Stimulated activated CD4-positive, alpha-beta T cell treated with anti-CD3 and anti-CD28 coated beads, Interleukin-2, amount 100 ng/mL, for 48 hours (primary cell): ENCODE measurements around the gene CHAF1B.

ENCODE experiments used
- DNase-seq, 2 donors: peaks; one replicate each; pipeline ENCODE4 v3.0.0-alpha.2; 2020

The CHAF1B gene

GRCh38 chr21:36429947-36430546 lies 44.9 kb downstream of the CHAF1B start:
- DNase-seq = peak; percentile 62 to 69

- DNase-seq = no peak
Observed at GRCh38 chr21:36430841-36431240, 45.6 kb downstream of the CHAF1B start.

- no peak for DNase-seq
Observed at GRCh38 chr21:36431252-36431651, 46.1 kb downstream of the CHAF1B start.

- DNase-seq = no peak
Observed at GRCh38 chr21:36433059-36433709, 48.0 kb downstream of the CHAF1B start.

GRCh38 chr21:36434144-36434543 lies 49.0 kb downstream of the CHAF1B start:
- no peak for DNase-seq

GRCh38 chr21:36436829-36437744 lies 51.9 kb downstream of the CHAF1B start:
- DNase-seq = no peak

GRCh38 chr21:36437745-36438128 lies 52.5 kb downstream of the CHAF1B start:
- no peak for DNase-seq

GRCh38 chr21:36441715-36442114 lies 56.5 kb downstream of the CHAF1B start:
- no peak for DNase-seq

- no peak for DNase-seq
Observed at GRCh38 chr21:36446301-36446700, 61.1 kb downstream of the CHAF1B start.

- no peak for DNase-seq
Observed at GRCh38 chr21:36450511-36450910, 65.3 kb downstream of the CHAF1B start.

GRCh38 chr21:36451506-36451905 lies 66.3 kb downstream of the CHAF1B start:
- no peak for DNase-seq

GRCh38 chr21:36452281-36452825 lies 67.2 kb downstream of the CHAF1B start:
- no peak for DNase-seq

GRCh38 chr21:36454093-36454531 lies 68.9 kb downstream of the CHAF1B start:
- DNase-seq = no peak

GRCh38 chr21:36454706-36455105 lies 69.5 kb downstream of the CHAF1B start:
- no peak for DNase-seq

GRCh38 chr21:36456729-36457414 lies 71.7 kb downstream of the CHAF1B start:
- no peak for DNase-seq

GRCh38 chr21:36459098-36459497 lies 73.9 kb downstream of the CHAF1B start:
- DNase-seq = no peak

- no peak for DNase-seq
Observed at GRCh38 chr21:36460866-36461265, 75.7 kb downstream of the CHAF1B start.

- no peak for DNase-seq
Observed at GRCh38 chr21:36461277-36461917, 76.2 kb downstream of the CHAF1B start.

- no peak for DNase-seq
Observed at GRCh38 chr21:36461918-36462486, 76.8 kb downstream of the CHAF1B start.

- DNase-seq = no peak
Observed at GRCh38 chr21:36463204-36463603, 78.0 kb downstream of the CHAF1B start.

GRCh38 chr21:36463991-36464390 lies 78.8 kb downstream of the CHAF1B start:
- no peak for DNase-seq

GRCh38 chr21:36464590-36464989 lies 79.4 kb downstream of the CHAF1B start:
- no peak for DNase-seq
